Stimulated activated naive CD8-positive, alpha-beta T cell treated with anti-CD3 and anti-CD28 coated beads, Interleukin-15, Interleukin-2, amounts not matched to agents 100 ng/mL and 50 ng/mL, for 24 hours (primary cell): ENCODE data around the gene MRPS10.
"Not testable (repeated sequence)": the region's sequence is repeated elsewhere in the genome, so short reads cannot be mapped to it uniquely, and the experiment has no call there.

Experiments
- H3K27ac Mint-ChIP-seq: one replicate; pipeline ENCODE4 v1.8.0; 2021; ENCODE audit warnings: mild to moderate bottlenecking, mixed read lengths
- H3K27me3 Mint-ChIP-seq: one replicate; pipeline ENCODE4 v1.8.0; 2021; ENCODE audit warnings: mixed read lengths
- H3K36me3 Mint-ChIP-seq: one replicate; pipeline ENCODE4 v1.8.0; 2021; ENCODE audit warnings: low read depth, mixed read lengths
- H3K4me1 Mint-ChIP-seq: one replicate; pipeline ENCODE4 v1.8.0; 2021; ENCODE audit warnings: low read depth, mixed read lengths
- H3K4me3 Mint-ChIP-seq: one replicate; pipeline ENCODE4 v1.8.0; 2021; ENCODE audit warnings: mild to moderate bottlenecking, mixed read lengths
- H3K9me3 Mint-ChIP-seq: one replicate; pipeline ENCODE4 v1.8.0; 2021; ENCODE audit warnings: mixed read lengths

MRPS10 gene

GRCh38 chr6:42204768-42205282, 12.8 kb downstream of the MRPS10 start:
- Mint-ChIP-seq H3K9me3 (peaks cover 5% of the 10 kb centered on the region), H3K27me3 (no peaks in the 10 kb centered on the region), H3K27ac (no peak overlapping the region), H3K4me1 (peaks cover 8% of the 10 kb centered on the region), H3K4me3 (no peak overlapping the region), H3K36me3 (peaks cover 70% of the 10 kb centered on the region)

DNA sequence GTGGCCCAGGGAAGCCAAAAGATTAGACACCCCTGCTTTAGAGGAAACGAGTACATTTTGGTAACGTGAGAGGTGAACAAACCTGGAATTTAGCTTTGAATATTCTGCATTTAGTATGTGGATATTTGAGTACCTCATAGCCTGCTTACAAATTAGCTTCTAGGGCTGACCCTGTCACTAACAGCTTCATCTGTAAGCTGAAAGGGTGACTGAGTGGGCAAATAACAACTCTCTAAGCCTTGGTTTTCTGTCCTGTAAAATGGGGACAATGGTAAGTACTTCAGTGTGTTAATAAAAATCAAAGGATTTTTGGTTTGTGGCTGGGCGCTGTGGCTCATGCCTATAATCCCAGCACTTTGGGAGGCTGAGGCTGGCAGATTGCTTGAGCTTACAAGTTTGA, 14.5 kb downstream of the MRPS10 start:
- H3K9me3 Mint-ChIP-seq: peaks cover 5% of the 10 kb centered on the region
- no peak overlapping the region for H3K4me3 Mint-ChIP-seq
- peaks cover 4% of the 10 kb centered on the region for H3K4me1 Mint-ChIP-seq
- H3K36me3 Mint-ChIP-seq: peaks cover 58% of the 10 kb centered on the region
- no peak overlapping the region for H3K27ac Mint-ChIP-seq
- no peaks in the 10 kb centered on the region for H3K27me3 Mint-ChIP-seq

DNA sequence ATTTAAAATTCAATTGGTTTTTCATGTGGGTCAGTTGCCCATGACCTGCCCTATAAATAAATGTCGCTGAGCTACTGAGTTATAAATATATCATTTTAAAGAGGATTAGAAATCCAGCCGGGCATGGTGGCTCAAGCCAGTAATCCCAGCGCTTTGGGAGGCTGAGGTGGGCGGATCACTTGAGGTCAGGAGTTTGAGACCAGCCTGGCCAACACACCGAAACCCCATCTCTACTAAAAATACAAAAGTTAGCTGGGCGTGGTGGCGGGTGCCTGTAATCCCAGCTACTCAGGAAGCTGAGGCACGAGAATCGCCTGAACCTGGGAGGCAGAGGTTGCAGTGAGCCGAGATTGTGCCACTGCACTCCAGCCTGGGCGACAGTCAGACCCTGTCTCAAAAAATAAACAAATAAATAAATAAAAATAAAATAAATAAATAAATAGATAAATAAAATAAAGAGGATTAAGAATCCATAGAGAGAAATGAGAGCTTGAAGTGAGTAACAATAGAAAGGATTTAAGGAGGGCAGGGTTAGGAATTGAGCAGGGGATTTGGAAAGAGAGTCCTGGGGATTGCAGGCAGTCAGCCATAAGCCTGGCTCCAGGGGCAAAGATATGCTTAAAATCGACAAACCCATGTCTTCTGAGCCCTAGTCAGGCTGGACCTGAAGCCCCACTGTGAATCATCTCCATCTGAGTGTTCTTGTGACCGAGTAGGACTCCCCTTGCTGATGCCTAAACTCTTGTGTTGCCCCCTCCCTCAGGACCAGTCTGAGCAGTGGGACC, 15.3 kb downstream of the MRPS10 start:
- H3K27ac Mint-ChIP-seq, H3K4me3 Mint-ChIP-seq, H3K9me3 Mint-ChIP-seq, H3K27me3 Mint-ChIP-seq, H3K4me1 Mint-ChIP-seq: not testable (repeated sequence)
- peaks cover 49% of the 10 kb centered on the region for H3K36me3 Mint-ChIP-seq

GRCh38 chr6:42201382-42201781, 16.3 kb downstream of the MRPS10 start:
- H3K27me3 Mint-ChIP-seq: no peaks in the 10 kb centered on the region
- H3K9me3 Mint-ChIP-seq: peaks cover 5% of the 10 kb centered on the region
- no peak overlapping the region for H3K4me3 Mint-ChIP-seq
- H3K4me1 Mint-ChIP-seq: no peaks in the 10 kb centered on the region
- peaks cover 44% of the 10 kb centered on the region for H3K36me3 Mint-ChIP-seq
- no peak overlapping the region for H3K27ac Mint-ChIP-seq

GRCh38 chr6:42200035-42200434, 17.6 kb downstream of the MRPS10 start:
- no peaks in the 10 kb centered on the region for H3K27me3 Mint-ChIP-seq
- H3K36me3 Mint-ChIP-seq: peaks cover 37% of the 10 kb centered on the region
- H3K4me1 Mint-ChIP-seq: no peaks in the 10 kb centered on the region
- H3K9me3 Mint-ChIP-seq: peaks cover 5% of the 10 kb centered on the region
- no peak overlapping the region for H3K27ac Mint-ChIP-seq
- H3K4me3 Mint-ChIP-seq: no peak overlapping the region

DNA sequence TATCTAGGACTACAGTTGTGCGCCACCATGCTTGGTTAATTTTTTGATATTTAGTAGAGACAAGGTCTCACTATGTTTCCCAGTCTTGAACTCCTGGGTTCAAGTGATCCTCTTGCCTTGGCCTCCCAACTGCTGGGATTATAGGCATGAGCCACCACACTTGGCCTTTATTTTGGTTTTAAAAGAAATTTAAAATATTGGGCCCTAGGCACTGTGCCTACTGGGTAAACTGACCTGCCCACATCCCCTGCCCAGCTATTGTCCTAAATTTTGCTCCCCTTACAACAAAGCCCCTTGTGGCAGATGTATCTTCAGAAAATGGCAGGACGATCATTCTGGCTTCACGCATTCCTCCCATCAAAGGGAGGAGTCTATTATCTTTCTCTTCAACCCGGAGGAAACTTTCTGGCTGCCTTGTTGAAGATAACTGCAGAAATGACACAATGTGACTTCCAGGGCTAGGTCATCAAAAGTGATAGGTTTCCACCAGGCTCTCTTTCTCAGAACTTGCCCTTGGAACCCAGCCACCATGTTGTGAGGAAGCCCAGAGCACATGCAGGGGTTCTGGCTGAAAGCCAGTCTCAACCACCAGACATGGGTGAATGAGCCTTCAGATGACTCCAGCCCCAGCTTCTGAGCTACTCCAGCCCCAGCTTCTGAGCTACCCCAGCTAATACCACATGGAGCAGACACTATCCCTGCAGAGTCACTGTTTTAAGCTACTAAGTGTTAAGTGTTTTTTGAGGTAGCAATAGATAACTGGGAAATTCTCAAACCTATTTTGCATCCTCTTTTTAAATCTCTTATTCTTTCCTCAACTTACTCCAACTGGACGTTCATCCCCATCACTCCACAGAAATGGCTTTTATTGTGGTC, 18.3 kb downstream of the MRPS10 start:
- H3K27ac Mint-ChIP-seq: no peak overlapping the region
- no peaks in the 10 kb centered on the region for H3K4me1 Mint-ChIP-seq
- H3K36me3 Mint-ChIP-seq: peaks cover 30% of the 10 kb centered on the region
- H3K27me3 Mint-ChIP-seq: no peaks in the 10 kb centered on the region
- no peak overlapping the region for H3K4me3 Mint-ChIP-seq
- H3K9me3 Mint-ChIP-seq: peaks cover 5% of the 10 kb centered on the region

DNA sequence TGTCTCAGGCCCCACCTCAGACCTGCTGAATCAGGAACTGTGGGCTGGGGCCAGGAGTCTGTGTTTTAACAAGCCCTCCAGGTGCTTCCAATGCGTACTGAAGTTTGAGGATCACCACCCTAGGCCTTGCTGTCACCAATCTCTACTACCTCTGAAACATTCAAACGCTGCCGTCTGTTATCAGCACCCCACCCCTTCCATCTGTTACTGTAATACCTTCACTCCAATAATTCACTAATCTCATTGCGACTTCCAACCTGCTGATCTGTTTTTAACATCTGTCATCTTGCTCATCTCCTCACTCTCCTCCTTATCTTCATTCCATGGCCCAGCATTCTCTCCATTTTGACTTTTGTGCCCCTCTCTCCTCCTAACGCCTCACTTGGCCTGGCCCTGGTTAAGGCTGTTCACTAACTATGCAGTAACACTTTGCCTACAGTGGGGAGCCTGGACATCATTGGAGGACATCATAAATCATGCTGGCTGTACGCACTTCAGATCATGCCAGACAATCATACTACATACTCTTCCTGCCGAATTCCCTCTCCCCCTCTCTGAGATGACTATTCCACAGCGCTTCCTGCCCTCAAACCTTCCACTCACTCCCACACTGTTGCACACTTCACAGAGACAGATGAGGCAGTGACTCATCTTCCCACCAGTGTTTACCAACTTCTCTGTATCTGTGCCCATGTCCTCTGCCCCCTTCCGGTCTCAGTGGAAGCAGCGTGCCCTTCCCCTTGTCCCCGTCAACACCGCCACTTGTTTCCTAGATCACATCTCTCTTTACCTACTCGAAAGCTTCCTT, 19.9 kb downstream of the MRPS10 start:
- H3K27ac Mint-ChIP-seq: no peak overlapping the region

GRCh38 chr6:42195415-42195814, 22.2 kb downstream of the MRPS10 start:
- peaks cover 19% of the 10 kb centered on the region for H3K36me3 Mint-ChIP-seq
- H3K9me3 Mint-ChIP-seq: peaks cover 5% of the 10 kb centered on the region
- no peaks in the 10 kb centered on the region for H3K27me3 Mint-ChIP-seq
- no peaks in the 10 kb centered on the region for H3K4me1 Mint-ChIP-seq
- no peak overlapping the region for H3K27ac Mint-ChIP-seq
- H3K4me3 Mint-ChIP-seq: no peak overlapping the region

More for the DNA sequence above, 19.9 kb downstream of the MRPS10 start:
- Mint-ChIP-seq H3K4me1 (no peaks in the 10 kb centered on the region), H3K36me3 (peaks cover 25% of the 10 kb centered on the region), H3K27me3 (no peaks in the 10 kb centered on the region), H3K9me3 (peaks cover 5% of the 10 kb centered on the region), H3K4me3 (no peak overlapping the region)

DNA sequence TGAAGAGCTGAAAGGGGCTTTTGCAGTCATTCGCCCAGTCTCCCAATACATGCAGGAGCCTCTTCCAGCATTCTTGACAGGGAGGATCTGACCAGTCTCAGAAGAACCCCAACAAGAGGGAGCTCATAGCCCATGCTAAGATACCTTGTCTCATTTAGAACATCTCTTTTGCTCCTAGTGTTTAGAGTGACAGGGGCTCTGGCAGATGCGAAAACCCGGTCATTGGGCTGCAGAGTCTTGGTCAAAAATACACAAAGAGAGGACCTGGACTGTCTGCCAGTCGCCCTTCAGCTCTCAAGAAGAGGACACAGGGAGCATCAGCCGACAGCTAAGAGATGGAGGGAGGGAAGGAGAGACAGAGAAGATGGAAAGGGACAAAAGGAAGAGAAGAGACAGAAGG, 23.6 kb downstream of the MRPS10 start:
- Mint-ChIP-seq H3K4me3 (no peak overlapping the region), H3K9me3 (no peaks in the 10 kb centered on the region), H3K36me3 (peaks cover 10% of the 10 kb centered on the region), H3K27ac (no peak overlapping the region), H3K27me3 (no peaks in the 10 kb centered on the region), H3K4me1 (no peaks in the 10 kb centered on the region)

- Mint-ChIP-seq H3K27ac (no peak overlapping the region), H3K36me3 (peaks cover 10% of the 10 kb centered on the region)
These were observed 24.2 kb downstream of the MRPS10 start for GRCh38 chr6:42193491-42193894.

GRCh38 chr6:42192385-42192784, 25.3 kb downstream of the MRPS10 start:
- H3K4me3 Mint-ChIP-seq, H3K9me3 Mint-ChIP-seq, H3K27me3 Mint-ChIP-seq, H3K4me1 Mint-ChIP-seq, H3K27ac Mint-ChIP-seq: not testable (repeated sequence)
- peaks cover 10% of the 10 kb centered on the region for H3K36me3 Mint-ChIP-seq

More at GRCh38 chr6:42193491-42193894, 24.2 kb downstream of the MRPS10 start:
- Mint-ChIP-seq H3K9me3 (no peaks in the 10 kb centered on the region), H3K27me3 (no peaks in the 10 kb centered on the region), H3K4me3 (no peak overlapping the region), H3K4me1 (no peaks in the 10 kb centered on the region)

DNA sequence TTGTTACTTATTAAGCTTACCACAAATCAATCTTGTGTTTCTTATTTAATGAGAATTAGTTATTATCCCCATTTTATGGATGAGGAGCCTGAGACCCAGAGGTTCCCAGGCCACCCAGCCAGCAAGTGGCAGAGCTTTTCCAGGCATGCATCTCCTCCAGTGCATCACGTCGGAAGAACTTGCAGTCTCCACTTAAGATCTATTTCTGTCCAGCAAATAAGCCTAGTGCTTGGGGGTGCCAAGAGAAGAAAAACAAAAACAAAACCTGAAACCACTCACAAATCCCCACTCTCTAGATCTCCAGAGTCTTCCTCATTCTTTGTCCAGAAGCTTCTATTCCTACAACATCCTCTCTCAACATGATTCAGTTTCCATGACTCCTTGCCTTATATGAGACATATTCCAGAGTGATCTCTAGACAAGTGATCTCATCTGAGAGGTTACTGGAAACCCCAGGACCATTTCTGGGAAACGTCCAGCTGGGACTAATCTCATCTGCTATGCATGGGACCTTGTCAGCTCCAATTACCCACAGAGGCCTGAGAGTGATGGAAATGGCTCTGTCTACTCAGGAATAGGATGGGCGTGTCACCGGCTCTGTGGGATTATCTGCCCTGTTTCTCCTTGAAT, 27.0 kb downstream of the MRPS10 start:
- H3K27me3 Mint-ChIP-seq: no peaks in the 10 kb centered on the region
- H3K36me3 Mint-ChIP-seq: peaks cover 10% of the 10 kb centered on the region
- no peaks in the 10 kb centered on the region for H3K4me1 Mint-ChIP-seq
- H3K9me3 Mint-ChIP-seq: no peaks in the 10 kb centered on the region
- no peak overlapping the region for H3K4me3 Mint-ChIP-seq
- H3K27ac Mint-ChIP-seq: no peak overlapping the region

DNA sequence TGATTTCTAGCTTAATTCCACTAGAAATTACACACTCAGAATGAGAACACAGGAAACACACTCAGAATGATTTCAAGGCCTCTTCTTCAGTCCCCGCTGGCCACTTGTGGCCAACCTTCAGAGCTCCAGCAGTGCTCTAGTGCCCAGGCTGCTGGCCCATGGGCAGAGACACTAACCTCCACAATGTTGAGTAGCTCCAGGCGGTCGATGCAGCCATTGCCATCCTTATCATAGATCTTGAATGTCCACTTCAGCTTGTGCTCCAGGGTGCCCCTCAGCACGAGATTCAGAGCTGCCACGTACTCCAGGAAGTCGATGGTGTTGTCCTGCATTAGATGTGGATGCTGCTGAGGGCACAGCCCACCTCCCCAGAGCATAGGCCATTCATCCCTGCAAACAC, 29.3 kb downstream of the MRPS10 start:
- Mint-ChIP-seq H3K4me3 (no peak overlapping the region), H3K9me3 (no peaks in the 10 kb centered on the region), H3K27ac (no peak overlapping the region), H3K27me3 (no peaks in the 10 kb centered on the region), H3K36me3 (peaks cover 10% of the 10 kb centered on the region), H3K4me1 (no peaks in the 10 kb centered on the region)

GRCh38 chr6:42185597-42185996, 32.1 kb downstream of the MRPS10 start:
- H3K4me3 Mint-ChIP-seq: no peak overlapping the region
- peaks cover 2% of the 10 kb centered on the region for H3K36me3 Mint-ChIP-seq
- no peaks in the 10 kb centered on the region for H3K4me1 Mint-ChIP-seq
- H3K27ac Mint-ChIP-seq: no peak overlapping the region
- H3K27me3 Mint-ChIP-seq: no peaks in the 10 kb centered on the region
- no peaks in the 10 kb centered on the region for H3K9me3 Mint-ChIP-seq
